Measurements from ENCODE around the gene TNS3.

DNA sequence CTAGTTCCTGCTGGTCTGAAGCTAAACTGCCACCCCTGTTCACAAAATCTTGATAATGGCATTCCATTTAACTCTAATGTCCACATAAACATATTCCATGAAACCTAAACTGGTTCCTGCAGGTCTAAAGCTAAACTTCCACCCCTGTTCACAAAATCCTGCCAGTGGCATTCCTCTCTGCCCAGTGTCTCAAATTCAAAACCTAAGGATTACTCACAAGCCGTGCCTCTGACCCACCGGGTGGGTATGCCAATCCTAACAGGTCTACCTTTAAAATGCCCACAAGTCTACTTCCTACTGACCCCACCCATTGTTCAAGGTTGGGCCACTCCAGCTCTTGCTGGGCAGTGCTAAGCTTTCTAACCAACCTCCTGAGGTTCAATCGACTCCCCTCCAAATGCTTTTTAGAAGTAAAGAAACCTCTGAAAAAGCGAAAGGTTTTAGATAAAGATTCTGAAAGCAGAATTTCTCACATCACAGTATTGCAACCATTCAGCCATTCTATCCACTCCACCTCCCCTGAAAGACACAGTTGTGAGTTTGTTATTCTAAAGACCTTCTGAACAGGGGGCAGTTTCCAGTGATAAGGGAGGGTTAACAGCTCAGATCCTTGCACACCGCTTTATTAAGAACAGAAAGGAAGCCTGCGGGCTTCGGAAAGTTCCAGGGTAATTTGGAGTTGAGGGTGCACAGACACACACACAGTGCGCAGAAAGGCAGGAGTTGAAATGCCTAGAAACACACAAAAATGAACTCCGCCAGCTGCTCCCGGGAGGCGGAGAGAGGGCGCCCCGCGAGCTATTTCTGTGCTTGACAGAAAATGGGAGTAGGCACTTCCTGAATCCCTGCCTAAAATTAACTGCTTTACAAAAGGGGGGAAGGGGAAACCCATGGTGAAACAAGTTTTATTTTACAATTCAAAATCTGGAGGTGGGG lies 87.7 kb downstream of the TNS3 start:
- no peak for TF ChIP-seq SIN3A (IDR thresholded peaks at IDR 0.05; ENCODE audit: borderline replicate concordance, insufficient read depth, low read depth, low read length)
- TF ChIP-seq, protein P1, sequence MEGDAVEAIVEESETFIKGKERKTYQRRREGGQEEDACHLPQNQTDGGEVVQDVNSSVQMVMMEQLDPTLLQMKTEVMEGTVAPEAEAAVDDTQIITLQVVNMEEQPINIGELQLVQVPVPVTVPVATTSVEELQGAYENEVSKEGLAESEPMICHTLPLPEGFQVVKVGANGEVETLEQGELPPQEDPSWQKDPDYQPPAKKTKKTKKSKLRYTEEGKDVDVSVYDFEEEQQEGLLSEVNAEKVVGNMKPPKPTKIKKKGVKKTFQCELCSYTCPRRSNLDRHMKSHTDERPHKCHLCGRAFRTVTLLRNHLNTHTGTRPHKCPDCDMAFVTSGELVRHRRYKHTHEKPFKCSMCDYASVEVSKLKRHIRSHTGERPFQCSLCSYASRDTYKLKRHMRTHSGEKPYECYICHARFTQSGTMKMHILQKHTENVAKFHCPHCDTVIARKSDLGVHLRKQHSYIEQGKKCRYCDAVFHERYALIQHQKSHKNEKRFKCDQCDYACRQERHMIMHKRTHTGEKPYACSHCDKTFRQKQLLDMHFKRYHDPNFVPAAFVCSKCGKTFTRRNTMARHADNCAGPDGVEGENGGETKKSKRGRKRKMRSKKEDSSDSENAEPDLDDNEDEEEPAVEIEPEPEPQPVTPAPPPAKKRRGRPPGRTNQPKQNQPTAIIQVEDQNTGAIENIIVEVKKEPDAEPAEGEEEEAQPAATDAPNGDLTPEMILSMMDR (IDR thresholded peaks at IDR 0.05): no peak
- TF ChIP-seq, protein P2, sequence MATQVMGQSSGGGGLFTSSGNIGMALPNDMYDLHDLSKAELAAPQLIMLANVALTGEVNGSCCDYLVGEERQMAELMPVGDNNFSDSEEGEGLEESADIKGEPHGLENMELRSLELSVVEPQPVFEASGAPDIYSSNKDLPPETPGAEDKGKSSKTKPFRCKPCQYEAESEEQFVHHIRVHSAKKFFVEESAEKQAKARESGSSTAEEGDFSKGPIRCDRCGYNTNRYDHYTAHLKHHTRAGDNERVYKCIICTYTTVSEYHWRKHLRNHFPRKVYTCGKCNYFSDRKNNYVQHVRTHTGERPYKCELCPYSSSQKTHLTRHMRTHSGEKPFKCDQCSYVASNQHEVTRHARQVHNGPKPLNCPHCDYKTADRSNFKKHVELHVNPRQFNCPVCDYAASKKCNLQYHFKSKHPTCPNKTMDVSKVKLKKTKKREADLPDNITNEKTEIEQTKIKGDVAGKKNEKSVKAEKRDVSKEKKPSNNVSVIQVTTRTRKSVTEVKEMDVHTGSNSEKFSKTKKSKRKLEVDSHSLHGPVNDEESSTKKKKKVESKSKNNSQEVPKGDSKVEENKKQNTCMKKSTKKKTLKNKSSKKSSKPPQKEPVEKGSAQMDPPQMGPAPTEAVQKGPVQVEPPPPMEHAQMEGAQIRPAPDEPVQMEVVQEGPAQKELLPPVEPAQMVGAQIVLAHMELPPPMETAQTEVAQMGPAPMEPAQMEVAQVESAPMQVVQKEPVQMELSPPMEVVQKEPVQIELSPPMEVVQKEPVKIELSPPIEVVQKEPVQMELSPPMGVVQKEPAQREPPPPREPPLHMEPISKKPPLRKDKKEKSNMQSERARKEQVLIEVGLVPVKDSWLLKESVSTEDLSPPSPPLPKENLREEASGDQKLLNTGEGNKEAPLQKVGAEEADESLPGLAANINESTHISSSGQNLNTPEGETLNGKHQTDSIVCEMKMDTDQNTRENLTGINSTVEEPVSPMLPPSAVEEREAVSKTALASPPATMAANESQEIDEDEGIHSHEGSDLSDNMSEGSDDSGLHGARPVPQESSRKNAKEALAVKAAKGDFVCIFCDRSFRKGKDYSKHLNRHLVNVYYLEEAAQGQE (IDR thresholded peaks at IDR 0.05; ENCODE audit: insufficient read depth in 1 of 2, low read depth in 2 of 2, low read length in 1 of 2): no peak
